ENCODE data around the gene LRRC27.

The LRRC27 gene

DNA sequence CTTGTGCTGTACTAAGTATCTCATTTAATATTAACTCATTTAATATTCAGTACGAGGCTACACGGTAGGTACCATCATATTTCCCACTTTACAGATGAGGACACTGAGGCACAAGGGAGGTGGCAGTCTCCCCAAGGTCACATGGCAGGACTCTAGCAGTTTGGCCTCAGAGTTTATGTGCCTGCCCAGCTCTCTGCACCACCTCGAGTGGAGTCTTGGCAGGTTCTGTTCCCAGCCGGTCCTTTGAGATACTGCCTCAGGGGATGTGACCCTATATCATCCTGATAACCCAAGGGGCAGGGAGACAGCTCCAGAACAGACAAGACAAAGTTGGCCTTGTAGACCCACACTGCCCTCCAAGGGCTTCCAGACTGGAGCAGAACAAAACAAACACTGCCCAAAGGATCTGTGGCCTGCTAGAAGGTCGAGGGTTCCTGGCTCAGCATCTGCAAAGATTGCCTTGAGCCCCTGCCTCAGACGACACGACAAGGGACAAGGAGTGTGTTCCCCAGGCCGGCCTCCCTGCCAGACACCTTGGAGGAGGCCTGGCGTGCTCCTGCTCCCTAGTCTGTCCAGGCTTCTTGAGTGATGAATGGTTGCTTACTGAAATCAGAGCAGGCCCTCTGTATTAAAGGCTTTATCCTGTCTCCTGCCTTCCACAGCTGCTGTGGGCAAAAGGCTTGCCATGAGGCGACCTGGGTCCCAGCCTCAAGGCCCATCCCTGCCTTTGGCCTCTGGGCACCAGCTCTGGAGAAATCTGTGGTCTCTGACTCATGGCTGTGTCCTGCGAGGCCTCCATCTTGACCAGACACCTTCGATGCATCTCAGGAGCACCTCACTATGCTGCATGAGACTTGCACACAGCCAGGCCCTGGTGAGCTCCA, 61.1 kb downstream of the LRRC27 start:
- DNase-seq = no peak

DNA sequence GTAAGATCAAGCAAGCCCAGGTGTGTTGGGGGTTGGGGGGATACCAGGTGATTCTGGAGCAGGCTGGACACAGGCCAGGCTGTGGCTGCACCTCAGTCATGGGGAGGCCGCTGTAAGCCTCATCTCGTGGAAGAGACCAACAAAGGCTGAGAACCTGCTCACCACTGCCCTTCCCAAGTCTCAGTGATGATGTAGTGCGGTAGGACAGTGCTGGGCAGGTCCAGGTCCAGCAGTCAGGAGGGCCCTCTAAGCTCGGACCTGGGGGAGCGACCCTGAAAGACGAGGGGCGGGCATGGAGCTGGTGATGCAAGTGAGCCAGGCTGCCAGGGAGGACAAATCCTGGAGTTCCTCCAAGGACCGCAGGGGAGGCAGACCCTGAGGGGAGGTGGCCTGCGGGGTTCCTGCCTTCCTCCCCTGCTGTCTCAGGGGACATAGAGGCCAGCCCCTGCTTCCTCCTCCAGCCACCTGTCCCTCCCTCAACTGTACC, 61.7 kb downstream of the LRRC27 start:
- DNase-seq = no peak

DNA sequence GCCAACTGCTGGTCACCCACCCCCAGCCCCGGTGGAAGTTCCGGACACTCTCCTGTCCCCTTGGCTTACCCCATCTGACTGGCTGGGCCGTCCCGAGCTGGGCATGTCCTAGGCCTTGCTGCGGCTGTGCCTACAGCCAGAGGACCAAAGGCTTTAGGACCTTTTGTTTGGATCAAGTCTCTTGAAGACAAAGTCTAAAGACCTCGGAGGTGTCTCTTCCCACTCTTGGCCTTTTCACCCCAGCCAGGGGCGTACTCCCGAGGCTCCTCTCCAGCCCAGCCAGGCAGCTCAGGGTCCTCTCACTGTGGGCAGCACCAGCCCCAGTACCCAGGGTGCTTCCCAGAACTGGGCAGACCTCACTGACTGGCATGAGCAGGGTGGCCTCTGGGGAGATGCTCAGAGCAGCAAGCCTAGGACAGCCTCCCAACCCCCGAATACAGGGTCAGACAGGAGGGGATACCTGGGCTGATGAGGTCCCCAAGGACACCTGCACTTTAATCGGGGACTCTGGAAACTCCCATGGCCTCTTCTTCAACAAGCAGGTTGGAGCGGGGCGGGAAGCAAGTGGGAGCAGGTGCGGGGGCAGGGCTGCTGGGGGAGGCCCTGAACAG, 62.3 kb downstream of the LRRC27 start:
- no peak for DNase-seq

DNA sequence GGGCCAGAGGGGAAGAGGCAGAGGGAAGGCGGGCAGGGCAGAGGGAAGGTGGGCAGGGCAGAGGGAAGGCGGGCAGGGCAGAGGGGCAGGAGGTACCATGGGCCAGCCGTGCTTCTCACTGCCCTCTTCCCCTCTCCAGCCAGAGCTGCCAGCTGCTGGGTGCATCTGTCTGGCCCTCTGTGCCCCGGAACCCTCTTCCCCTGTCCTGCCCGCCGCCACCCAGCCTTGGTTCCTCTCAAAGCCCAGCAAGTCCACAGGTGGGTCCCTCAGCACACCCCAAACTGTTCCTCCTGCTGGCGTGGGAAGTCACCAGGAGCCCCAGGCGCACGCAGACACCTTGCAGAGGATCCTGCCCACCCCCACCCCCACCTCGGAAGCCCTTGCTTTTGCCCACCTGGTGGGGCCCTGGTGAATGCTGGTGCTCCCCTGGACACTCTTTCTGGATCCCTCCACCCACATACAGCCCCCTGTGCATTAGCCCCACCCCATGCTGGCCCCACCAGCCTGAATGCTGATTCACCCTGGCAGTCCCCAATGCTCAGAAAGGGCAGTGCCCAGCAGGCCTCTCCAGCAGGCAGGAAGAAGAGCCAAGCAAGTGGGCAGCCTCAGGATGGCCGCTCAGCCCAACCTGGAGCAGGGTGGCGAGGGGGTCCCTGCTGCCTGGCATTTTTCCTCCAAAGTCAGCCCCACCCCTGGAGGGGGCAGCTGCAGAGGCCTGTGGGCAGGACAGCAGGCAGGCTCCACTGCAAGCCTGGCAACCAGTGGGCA, 63.1 kb downstream of the LRRC27 start:
- no peak for DNase-seq

DNA sequence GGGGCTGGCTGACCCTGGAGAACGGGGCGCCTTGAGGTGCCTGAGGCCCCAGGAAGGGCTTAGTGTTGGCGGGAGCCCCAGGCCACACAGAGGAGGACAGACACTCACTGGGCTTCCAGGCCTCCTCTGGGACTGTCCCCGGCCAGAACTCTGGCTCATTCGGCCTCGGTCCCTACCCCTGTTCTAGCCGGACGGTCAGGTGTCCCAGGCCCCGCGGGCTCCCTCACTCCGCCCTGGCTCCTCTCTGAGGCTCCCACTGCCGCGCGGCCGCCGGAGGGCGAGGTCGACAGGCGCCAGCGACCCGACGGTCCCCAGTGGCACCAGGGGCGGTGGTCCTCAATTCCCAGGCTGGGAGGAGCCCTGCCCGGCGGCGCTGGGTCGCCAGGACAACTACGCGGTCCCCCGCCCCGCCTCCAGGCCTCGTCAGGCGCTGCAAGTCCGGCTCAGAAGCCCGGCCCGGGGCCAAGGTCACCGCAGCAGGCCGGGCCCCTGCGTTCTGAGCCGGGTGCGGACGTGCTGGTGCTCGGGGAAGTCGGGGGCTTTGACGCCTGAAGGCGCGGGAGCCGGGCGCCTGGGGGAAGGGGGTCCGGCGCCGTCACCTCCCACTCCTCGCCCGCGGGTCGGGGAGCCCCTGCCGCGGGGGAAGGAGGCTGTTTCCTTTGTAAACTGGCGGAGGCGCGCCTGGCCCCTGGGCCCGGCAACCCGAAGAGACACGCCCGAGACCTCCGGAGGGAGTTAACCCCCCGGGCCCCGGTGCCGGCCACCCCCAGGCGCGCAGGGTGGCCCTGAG, 63.9 kb downstream of the LRRC27 start:
- DNase-seq = no peak

DNA sequence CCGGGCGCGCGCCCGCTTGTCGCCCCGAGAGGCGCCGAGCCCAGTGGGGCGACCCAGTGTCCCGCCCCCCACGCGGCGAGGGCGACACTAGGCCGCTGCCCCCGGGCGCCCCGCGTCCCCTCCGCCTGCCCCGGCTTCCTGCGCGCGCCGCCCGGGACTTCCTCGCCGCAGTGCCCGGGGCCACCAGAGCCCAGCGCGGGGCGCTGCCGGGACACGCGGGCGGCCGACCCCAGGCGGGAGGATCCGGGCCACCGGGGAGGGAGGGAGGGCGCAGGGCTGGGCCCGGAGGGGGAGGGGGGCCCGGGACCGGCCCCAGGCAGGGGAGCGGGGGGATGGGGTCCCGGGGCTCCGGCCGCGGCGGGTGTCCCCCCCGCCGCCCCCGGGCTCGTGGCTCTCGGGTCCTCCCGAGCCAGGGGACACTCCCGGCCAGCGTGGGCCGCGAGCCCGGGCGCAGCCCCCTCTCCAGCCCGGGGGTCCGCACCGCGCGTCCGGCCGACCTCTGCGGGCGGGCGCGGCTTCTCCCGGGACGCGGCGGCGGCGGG, 64.6 kb downstream of the LRRC27 start:
- peak; percentile 45 for DNase-seq

DNA sequence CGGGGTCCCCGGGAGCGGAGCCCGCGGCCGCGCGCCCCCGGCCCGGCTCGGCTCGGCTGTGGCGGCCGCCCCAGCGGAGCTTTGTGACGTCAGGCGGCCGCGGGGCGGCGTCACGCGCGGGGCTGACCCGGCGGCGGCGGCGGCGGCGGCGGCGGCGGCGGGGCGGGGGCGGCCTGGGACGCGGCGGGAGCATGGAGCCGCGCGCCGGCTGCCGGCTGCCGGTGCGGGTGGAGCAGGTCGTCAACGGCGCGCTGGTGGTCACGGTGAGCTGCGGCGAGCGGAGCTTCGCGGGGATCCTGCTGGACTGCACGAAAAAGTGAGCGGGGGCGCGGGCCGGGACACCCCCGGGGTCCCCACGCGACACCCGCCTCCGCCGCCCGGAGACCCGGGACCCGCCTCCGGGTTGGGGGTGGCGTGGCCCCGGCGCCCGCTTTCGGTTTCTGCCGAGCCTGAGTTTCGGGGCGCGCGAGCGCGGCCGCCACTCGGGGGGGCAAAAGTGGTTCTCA, 65.1 kb downstream of the LRRC27 start, which contains the start of gene PWWP2B:
Gene PWWP2B (plus strand): TSS at position 165 of the 506 bp plus-strand sequence. CDS start 27 bp downstream, at position 192.
- peak; percentile 40 for DNase-seq

DNA sequence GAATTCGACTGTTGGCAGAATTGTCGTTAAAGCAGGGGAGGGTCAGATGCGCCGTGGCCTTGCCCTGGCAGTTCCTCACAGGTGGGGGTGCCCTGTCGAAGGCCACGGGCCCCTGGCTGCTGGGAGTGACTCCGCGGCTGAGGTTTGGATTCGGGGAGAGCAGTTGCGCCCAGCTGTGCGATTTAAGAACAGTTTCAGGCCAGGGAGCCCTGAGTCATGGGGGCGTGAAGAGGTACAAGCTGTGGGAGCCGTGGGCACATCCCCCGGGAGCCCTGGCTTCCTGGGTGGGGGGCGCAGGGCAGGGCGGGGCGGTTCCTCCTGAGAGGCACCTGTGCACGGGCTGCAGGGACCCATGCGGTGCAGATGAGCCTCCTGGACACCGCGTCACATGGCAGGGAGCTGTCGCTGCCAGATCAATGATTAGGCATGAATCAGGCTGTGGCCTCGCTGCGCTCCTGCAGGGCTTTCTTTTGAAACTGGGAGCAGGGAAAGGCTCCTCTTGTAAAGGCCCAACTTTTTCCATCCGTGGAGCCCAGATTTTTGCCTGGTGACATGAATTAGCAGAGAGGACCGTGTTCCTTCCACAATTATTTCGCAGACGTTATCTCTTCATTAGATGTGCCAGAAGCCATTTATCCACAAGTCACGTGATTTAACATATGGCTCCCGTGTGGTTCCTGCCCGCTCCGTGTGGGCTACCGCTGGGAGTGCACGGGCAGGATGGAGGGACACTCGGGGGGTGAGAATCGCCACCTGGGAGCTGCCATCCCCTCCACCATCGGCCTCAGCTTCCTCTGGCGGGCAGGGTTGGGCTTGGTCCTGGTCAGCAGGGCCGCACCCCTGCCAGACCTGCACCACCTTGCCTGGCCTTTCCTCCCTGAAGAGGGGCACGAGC, 65.9 kb downstream of the LRRC27 start:
- DNase-seq = peak; percentile 23

DNA sequence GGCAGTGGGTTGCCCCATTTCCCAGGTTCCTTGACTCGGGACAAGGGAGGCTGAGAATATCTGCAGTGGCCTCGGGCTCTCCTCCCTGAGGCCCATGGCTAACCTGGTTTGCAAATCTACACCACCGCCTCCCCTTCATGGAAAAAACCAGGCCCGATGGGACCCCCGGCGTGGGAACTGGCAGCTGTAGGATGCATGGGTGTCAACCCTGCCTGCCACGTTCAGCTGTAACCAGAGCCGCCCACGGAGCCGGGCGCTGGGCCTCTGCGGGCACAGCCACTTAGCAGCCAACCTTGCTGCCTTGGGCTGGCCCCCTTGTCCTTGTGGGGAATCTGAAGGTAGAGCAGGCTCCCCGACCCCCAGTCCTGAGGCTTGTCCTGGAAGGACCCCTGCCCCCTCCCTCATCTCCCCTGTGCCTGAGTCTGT, 66.6 kb downstream of the LRRC27 start:
- no peak for DNase-seq

DNA sequence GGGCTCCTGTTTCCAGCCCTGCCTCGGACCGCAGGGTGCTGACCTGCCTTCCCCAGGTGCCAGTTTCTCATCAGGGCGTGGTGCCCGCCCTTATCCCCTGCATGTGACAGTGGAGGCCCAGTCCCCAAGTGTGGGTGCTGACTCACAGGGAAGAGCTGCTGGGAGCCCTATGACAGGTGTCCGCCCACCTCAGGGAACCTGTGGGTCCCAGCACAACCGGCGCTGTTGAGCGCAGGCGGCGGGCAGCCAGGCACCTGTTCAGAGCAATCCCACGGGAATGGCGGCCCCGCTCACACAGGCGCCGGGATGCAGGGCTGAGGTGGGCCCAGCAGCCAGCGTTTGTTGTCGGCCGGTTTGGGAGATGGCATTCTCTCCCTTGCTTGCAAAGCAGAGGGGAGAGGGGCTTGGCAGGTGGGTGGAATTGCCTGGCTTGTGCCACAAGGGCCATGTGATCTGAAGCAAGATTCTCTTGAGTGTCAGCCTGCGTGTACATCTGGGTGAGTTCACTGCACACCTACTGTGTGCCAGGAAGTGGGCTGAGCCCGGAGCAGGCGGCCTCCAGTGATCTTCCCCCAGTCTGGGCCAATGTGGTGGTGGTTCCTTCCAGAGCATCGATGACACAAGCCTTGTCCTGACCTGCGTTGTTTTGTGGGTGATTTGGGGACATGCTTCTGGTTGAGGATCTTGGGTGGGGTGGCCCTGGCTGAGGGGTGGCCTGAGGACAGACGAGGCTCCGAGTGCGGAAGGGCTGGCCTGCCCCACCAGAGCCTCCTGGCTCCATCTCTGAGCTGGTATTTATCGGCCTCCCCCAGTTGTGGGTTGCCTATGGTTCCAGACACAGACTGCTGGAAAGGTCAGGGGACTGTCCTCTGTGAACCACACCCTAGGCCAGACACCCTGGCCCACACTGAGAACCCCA, 67.4 kb downstream of the LRRC27 start:
- no peak for DNase-seq

DNA sequence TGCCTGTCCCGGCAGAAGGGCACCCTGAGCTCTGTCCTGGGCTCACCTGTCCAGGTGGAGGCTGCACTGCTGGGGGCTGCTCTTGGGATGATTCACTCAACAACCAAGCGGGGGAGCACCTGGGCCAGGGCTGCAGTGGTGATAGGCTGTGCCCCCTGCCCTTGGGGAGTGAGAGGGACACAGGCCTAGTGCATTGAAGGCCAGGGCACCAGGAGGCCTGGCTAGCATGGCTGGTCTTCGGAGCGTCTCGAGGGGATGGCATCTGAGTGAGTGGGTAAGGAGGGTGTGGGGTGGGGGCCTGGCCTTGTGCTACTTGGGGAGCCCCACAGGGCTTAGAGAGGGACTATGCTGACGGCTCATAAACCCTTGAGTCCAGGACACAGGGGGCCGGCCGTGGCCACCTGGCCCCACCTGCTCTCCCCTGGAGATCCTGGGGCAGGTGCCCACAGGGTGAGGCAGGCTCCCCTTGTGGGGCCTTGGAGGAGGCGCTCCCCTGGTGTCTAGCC, 68.1 kb downstream of the LRRC27 start:
- no peak for DNase-seq

DNA sequence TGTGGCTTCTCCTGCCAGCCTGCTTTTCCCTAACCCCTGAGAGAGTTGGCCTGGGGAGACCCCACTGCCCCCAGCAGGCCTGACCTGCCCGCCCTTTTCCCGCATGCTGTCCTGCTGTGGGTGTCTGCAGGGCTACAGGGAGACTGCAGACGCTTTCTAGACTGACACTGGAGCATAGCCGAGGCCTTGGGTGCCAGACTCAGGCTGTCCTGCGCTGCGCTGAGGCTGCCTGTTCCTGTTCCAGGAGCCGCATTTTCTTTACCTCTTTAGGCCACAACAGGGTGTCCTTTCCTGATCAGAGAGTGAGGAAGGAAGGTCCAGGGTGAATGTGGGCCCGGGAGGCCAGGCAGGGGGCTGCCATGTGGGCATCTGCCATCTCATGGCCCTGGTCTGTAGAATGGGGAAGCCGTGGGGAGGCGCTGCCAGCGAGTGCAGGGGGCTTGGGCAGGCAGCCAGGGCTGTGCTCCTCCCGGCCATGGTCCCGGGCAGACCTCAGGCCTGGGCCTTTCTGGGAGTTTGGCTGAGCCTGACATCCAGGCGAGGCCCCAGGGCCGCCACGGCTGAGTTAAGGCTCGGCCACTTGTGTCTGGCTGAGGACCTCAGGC, 68.7 kb downstream of the LRRC27 start:
- no peak for DNase-seq

DNA sequence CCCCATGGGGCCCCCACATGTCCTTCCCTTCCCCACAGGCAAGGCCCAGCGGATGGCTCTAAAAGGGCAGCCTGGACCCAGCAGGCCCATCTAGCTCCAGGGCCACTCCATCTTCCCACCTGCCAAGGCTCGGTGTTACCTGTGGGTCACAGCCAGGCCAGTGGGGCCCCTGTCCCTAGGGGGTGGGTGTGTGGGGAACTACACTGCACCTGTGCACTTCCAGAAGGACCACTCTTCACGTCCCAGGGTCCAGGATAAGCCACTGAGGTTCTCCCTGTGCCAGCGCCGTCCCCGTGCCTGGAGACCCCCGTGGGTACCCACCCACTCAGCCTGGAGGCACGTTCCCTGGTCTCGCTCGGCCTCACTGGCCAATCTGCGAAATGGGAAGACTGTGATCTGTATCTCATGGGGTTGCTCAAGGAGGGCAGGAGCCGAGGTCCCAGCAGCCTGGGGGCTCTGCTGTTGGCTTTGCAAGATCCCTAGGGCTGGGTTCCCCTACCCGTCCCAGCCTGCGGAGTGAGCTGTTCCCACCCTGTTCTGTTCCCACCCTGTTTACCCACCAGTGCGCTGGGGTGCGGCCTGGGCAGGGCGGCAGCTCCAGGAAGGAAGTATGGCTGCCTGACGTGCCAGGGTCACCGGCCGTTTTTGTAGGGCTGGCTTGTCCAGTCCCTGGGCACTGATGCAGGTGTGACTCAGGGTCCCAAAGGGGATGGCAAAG, 69.6 kb downstream of the LRRC27 start:
- no peak for DNase-seq

DNA sequence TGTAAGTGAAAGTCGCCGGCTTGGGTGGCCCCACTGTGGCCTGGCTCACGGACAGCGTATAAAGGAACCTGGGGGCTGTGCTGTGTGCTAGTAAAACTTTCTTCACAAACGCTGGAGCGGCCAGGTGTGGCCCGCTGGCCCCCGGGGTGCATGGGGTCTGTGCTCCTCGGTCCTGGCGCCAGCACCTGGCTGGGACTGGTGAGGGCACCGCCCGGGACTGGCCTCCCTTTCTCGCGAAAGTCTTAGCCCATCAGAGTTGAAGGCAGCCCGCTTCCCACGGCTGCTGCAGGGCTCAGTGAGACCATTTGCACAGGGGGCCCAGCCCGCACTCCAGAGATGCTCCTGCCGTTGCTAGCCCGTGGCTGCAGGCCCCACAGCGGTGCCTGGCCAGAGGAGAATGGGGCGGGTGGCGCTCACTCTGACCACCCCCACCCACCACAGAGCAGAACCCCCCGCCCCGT, 70.8 kb downstream of the LRRC27 start:
- DNase-seq = no peak

DNA sequence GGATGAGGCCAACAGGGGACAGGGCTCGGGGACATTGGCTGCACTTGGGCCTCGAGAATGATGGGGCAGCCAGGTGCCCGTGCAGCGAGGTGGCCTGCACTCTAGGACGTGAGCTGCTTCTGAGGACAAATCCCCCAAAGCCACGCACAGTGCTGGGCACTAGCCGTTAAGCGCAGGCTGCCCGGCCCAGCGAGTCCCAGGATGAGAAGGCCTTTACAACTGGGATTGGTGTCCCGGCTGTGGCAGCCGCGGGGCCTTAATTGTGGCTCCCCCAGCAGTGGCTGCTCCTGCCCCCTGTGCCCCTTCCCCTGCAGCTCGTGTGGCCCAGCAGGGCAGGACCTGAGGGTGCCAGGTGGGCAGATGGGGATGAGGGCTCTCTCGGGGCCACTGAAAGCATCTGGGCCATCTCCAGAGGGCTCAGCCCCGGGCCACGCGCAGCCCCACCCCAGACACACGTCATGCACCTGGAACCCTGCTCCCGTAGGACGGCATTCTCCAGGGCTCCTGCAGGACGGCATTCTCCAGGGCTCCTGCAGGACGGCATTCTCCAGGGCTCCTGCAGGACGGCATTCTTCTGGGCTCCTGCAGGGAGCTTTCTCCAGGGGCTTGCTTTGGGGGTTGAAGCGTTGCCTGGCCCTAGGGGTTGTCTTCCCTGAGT, 71.6 kb downstream of the LRRC27 start:
- no peak for DNase-seq

DNA sequence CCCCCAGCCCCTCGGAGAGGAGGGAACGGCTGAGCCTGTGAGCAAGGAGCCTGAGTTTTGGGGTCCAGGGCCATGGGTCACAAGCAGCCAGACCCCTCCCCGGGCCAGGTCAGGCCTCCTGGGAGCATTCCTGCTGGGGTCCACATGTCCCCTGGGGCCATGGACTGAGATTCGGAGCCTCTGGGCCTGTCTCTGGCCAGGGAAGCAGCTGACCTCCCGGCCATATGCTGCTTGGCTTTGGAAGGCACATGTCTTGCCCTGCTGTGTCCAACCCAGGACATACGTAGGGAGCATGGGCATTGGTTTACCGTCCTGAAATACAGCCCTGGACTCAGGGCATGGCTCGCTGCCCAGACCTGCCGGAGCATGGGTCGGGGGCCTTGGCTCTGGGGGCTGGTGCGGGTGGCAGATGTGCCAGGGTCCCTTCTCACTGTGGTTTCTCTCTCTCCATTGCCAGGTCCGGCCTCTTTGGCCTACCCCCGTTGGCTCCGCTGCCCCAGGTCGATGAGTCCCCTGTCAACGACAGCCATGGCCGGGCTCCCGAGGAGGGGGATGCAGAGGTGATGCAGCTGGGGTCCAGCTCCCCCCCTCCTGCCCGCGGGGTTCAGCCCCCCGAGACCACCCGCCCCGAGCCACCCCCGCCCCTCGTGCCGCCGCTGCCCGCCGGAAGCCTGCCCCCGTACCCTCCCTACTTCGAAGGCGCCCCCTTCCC, 72.3 kb downstream of the LRRC27 start:
- DNase-seq = no peak

DNA sequence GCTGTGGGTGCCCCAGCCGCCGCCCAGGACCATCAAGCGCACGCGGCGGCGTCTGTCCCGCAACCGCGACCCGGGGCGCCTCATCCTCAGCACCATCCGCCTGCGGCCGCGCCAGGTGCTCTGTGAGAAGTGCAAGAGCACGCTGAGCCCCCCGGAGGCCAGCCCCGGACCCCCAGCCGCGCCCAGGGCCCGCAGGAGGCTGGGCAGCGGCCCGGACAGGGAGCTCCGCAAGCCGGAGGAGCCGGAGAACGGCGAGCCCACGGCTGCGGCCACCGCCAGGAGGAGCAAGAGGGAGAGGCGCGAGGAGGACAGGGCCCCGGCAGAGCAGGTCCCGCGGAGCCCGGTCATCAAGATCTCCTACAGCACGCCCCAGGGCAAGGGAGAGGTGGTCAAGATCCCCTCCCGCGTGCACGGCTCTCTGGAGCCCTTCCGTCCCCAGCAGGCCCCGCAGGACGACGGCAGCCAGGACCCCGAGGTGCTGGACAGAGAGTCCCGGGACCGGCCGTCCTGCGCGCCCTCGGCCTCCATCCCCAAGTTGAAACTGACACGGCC, 73.0 kb downstream of the LRRC27 start:
- no peak for DNase-seq
